Panc1 (cell line): ENCODE data around the gene ACCS. TPM values are rescaled to one million over a fixed set of nuclear protein-coding genes. Genes with fewer than 3 reads are reported as not detected.

Experiments used
- ATAC-seq: fragments of 200-7000 bp; cut with Tn5 transposase; 2 replicates; pipeline ENCODE4 v1.9.1; 2020; ENCODE audit warnings: mild to moderate bottlenecking, moderate library complexity
- BruUV-seq: library from RNA; stranded (reverse); fragments of 400-500 nt; replicated peaks from 2 replicates; lab custom pipeline; 2021; lab: Mats Ljungman, UMichigan
- CTCF ChIA-PET: fragments of 300-600 bp; sonication (Branson Sonifier 250); formaldehyde crosslinking; loops from one replicate; lab custom pipeline; 2022; ENCODE audit warnings: antibody characterized with exemption; lab: Charles Lee
- POLR2A ChIA-PET: fragments of 300-600 bp; sonication (Branson Sonifier 250); formaldehyde crosslinking; loops from one replicate; lab custom pipeline; 2022; ENCODE audit warnings: antibody characterized with exemption; lab: Charles Lee
- DNase-seq: peaks from one replicate; pipeline ENCODE4 v3.0.0-alpha.2; 2010; ENCODE audit warnings: low read depth, low spot score
- H3K27ac ChIP-seq: 2 replicates; pipeline ENCODE4 v1.5.1; 2011; ENCODE audit warnings: mild to moderate bottlenecking, low read length, inconsistent platforms
- H3K27me3 ChIP-seq: fragments of 200-500 bp; sonication (Bioruptor generic); 2 replicates; pipeline ENCODE4 v1.6.0; 2014; ENCODE audit warnings: low read length, inconsistent platforms; ENCODE audit not compliant: control insufficient read depth, insufficient read depth
- H3K36me3 ChIP-seq: fragments of 200-500 bp; sonication (Bioruptor generic); 2 replicates; pipeline ENCODE4 v1.5.1; 2014; ENCODE audit warnings: inconsistent platforms, mild to moderate bottlenecking, low read length, moderate library complexity; ENCODE audit not compliant: control insufficient read depth, insufficient read depth
- H3K4me1 ChIP-seq: 2 replicates; pipeline ENCODE4 v1.5.1; 2011; ENCODE audit warnings: inconsistent platforms, mild to moderate bottlenecking, low read length, moderate library complexity; ENCODE audit not compliant: control insufficient read depth, insufficient read depth
- H3K4me3 ChIP-seq, 2 experiments: 2 replicates each; pipeline ENCODE4 v1.5.1; 2011 to 2012; ENCODE audit warnings: low read depth in 2 of 2, low read length in 2 of 2, mild to moderate bottlenecking in 2 of 2, inconsistent platforms in 1 of 2, moderate library complexity in 1 of 2
- H3K9me3 ChIP-seq: fragments of 200-500 bp; sonication (Bioruptor generic); 2 replicates; pipeline ENCODE4 v1.5.1; 2014; ENCODE audit warnings: low read depth, mild to moderate bottlenecking, inconsistent platforms, low read length, moderate library complexity; ENCODE audit not compliant: control insufficient read depth, insufficient read depth
- CTCF ChIP-seq: fragments of 450-650 bp; IDR thresholded peaks from 2 replicates; pipeline ENCODE4 v1.5.1; 2017; ENCODE audit warnings: mild to moderate bottlenecking
- POLR2AphosphoS5 ChIP-seq: IDR thresholded peaks from 2 replicates; pipeline ENCODE4 v1.6.1; 2012; ENCODE audit warnings: mild to moderate bottlenecking, low read depth, low read length, moderate library complexity
- REST ChIP-seq, 2 experiments: IDR thresholded peaks; 2 replicates each; pipeline ENCODE4 v1.6.1; 2011 to 2012; ENCODE audit warnings: low read depth in 2 of 2, control low read depth in 1 of 2, low read length in 1 of 2, mild to moderate bottlenecking in 1 of 2, moderate library complexity in 1 of 2; ENCODE audit not compliant: insufficient read depth in 1 of 2
- SIN3A ChIP-seq: IDR thresholded peaks from 2 replicates; pipeline ENCODE4 v1.6.1; 2012; ENCODE audit warnings: low read depth, mild to moderate bottlenecking, low read length, moderate library complexity, borderline replicate concordance; ENCODE audit not compliant: insufficient read depth
- TCF7L2 ChIP-seq: IDR thresholded peaks from 2 replicates; pipeline ENCODE4 v1.6.1; 2011; ENCODE audit warnings: mild to moderate bottlenecking, low read depth, low read length, inconsistent platforms
- in situ Hi-C: cut with HindIII; loops from 2 replicates; pipeline ENCODE4 v1.10.0; 2016; ENCODE audit warnings: low sequenced_read_pairs, low pct_unique_long_range_greater_than_20kb
- intact Hi-C: fragments of 100-400 bp; cut with micrococcal nuclease; formaldehyde crosslinking; loops from one replicate; pipeline ENCODE4 v1.10.0; 2022; ENCODE audit not compliant: unreplicated experiment
- total RNA-seq: library from RNA; stranded (reverse); gene quantifications from one replicate; pipeline ENCODE4 v1.2.1, GENCODE V29; 2021; ENCODE audit not compliant: unreplicated experiment

The ACCS gene
- total RNA-seq, 1 experiment from 2014 or later: 38.0 TPM

GRCh38 chr11:44046182-44046581, 19.9 kb upstream of the ACCS start:
- Histone ChIP-seq H3K4me1 (no peaks in the 10 kb centered on the region), H3K27me3 (peaks cover 3% of the 10 kb centered on the region; the same call in 1 of the 2 replicates), H3K9me3 (no peaks in the 10 kb centered on the region; the same call in 1 of the 2 replicates), H3K36me3 (no peaks in the 10 kb centered on the region), H3K27ac (no peak overlapping the region), H3K4me3 (no peak overlapping the region)
- TF ChIP-seq SIN3A (no peak), REST (IDR thresholded peaks at IDR 0.05; ENCODE audit: insufficient read depth in 1 of 2, low read depth in 2 of 2, low read length in 1 of 2) (no peak), POLR2AphosphoS5 (no peak), TCF7L2 (no peak), CTCF (no peak)
- POLR2A ChIA-PET: no interaction called here
- no peak for DNase-seq
- in situ Hi-C loops (no loop called here), intact Hi-C loops (no loop called here)
- no TSS peak for BruUV-seq
- ATAC-seq: no peak
- CTCF ChIA-PET: no interaction called here

GRCh38 chr11:44047298-44047697, 18.8 kb upstream of the ACCS start:
- ATAC-seq (no peak), DNase-seq (no peak)
- BruUV-seq: no TSS peak
- no peak overlapping the region for H3K27ac ChIP-seq
- H3K36me3 ChIP-seq: no peaks in the 10 kb centered on the region
- CTCF ChIA-PET: no interaction called here
- in situ Hi-C loops: no loop called here
- H3K9me3 ChIP-seq: no peaks in the 10 kb centered on the region
- no peaks in the 10 kb centered on the region for H3K4me1 ChIP-seq
- intact Hi-C loops: no loop called here
- H3K4me3 ChIP-seq: no peak overlapping the region
- no peak for TF ChIP-seq TCF7L2
- TF ChIP-seq POLR2AphosphoS5: no peak
- no peak for TF ChIP-seq SIN3A
- no peak for TF ChIP-seq REST (IDR thresholded peaks at IDR 0.05; ENCODE audit: insufficient read depth in 1 of 2, low read depth in 2 of 2, low read length in 1 of 2)
- TF ChIP-seq CTCF: no peak
- H3K27me3 ChIP-seq: peaks cover 3% of the 10 kb centered on the region; the same call in 1 of the 2 replicates
- POLR2A ChIA-PET: no interaction called here
